GM23338 (cell line): ENCODE measurements around the gene NID1.

Experiments
- CREB1 ChIP-seq: fragments of 250-450 bp; sonication (Bioruptor Pico); IDR thresholded peaks from 2 replicates; pipeline ENCODE4 v1.5.0; 2020; ENCODE audit warnings: low read depth, mild to moderate bottlenecking, moderate library complexity
- EZH2 ChIP-seq: fragments of 200-600 bp; sonication (generic); IDR thresholded peaks from one replicate; pipeline ENCODE4 v1.8.0; 2017; ENCODE audit warnings: antibody characterized with exemption, mild to moderate bottlenecking, low read depth; ENCODE audit not compliant: unreplicated experiment
- TF ChIP-seq, protein P1 (sequence below), 2 experiments: fragments of 200-600 bp in 1 of 2; sonication (generic) in 1 of 2; conservative IDR thresholded peaks; 2 replicates each; pipeline versions ENCODE4 v1.5.1 to v1.6.1; 2016 to 2017; ENCODE audit warnings: antibody characterized with exemption in 2 of 2, low read depth in 2 of 2, mild to moderate bottlenecking in 2 of 2, moderate library complexity in 1 of 2
- TF ChIP-seq, protein P2 (sequence below): IDR thresholded peaks from 2 replicates; pipeline ENCODE4 v1.6.1; 2016; ENCODE audit warnings: antibody characterized with exemption
- TF ChIP-seq, protein P3 (sequence below): fragments of 250-450 bp; sonication (Bioruptor Pico); IDR thresholded peaks from 2 replicates; pipeline ENCODE4 v1.5.0; 2020; ENCODE audit warnings: mild to moderate bottlenecking, moderate library complexity

DNA sequence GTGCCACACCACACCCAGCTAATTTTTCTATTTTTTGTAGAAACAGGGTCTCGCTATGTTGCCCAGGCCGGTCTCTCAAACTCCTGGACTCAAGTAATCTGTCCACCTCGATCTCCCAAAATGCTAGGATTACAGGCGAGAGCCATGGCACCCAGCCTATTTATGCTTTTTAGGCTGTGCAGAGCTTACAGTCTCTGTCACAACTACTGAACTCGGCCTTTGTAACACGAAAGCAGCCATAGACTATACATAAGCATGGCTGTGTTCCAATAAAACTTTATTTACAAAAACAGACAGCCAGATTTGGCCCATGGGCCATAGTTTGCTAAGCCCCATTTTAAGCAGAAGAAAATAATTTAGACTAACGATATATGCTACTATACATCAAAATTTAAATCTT, 54.4 kb downstream of the NID1 start:
- TF ChIP-seq EZH2, result no peak
- TF ChIP-seq, protein P1, sequence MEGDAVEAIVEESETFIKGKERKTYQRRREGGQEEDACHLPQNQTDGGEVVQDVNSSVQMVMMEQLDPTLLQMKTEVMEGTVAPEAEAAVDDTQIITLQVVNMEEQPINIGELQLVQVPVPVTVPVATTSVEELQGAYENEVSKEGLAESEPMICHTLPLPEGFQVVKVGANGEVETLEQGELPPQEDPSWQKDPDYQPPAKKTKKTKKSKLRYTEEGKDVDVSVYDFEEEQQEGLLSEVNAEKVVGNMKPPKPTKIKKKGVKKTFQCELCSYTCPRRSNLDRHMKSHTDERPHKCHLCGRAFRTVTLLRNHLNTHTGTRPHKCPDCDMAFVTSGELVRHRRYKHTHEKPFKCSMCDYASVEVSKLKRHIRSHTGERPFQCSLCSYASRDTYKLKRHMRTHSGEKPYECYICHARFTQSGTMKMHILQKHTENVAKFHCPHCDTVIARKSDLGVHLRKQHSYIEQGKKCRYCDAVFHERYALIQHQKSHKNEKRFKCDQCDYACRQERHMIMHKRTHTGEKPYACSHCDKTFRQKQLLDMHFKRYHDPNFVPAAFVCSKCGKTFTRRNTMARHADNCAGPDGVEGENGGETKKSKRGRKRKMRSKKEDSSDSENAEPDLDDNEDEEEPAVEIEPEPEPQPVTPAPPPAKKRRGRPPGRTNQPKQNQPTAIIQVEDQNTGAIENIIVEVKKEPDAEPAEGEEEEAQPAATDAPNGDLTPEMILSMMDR (conservative IDR thresholded peaks at IDR 0.05; ENCODE audit: low read depth in 2 of 2), result no peak
- TF ChIP-seq, protein P2, sequence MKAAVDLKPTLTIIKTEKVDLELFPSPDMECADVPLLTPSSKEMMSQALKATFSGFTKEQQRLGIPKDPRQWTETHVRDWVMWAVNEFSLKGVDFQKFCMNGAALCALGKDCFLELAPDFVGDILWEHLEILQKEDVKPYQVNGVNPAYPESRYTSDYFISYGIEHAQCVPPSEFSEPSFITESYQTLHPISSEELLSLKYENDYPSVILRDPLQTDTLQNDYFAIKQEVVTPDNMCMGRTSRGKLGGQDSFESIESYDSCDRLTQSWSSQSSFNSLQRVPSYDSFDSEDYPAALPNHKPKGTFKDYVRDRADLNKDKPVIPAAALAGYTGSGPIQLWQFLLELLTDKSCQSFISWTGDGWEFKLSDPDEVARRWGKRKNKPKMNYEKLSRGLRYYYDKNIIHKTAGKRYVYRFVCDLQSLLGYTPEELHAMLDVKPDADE, result no peak
- TF ChIP-seq, protein P3, sequence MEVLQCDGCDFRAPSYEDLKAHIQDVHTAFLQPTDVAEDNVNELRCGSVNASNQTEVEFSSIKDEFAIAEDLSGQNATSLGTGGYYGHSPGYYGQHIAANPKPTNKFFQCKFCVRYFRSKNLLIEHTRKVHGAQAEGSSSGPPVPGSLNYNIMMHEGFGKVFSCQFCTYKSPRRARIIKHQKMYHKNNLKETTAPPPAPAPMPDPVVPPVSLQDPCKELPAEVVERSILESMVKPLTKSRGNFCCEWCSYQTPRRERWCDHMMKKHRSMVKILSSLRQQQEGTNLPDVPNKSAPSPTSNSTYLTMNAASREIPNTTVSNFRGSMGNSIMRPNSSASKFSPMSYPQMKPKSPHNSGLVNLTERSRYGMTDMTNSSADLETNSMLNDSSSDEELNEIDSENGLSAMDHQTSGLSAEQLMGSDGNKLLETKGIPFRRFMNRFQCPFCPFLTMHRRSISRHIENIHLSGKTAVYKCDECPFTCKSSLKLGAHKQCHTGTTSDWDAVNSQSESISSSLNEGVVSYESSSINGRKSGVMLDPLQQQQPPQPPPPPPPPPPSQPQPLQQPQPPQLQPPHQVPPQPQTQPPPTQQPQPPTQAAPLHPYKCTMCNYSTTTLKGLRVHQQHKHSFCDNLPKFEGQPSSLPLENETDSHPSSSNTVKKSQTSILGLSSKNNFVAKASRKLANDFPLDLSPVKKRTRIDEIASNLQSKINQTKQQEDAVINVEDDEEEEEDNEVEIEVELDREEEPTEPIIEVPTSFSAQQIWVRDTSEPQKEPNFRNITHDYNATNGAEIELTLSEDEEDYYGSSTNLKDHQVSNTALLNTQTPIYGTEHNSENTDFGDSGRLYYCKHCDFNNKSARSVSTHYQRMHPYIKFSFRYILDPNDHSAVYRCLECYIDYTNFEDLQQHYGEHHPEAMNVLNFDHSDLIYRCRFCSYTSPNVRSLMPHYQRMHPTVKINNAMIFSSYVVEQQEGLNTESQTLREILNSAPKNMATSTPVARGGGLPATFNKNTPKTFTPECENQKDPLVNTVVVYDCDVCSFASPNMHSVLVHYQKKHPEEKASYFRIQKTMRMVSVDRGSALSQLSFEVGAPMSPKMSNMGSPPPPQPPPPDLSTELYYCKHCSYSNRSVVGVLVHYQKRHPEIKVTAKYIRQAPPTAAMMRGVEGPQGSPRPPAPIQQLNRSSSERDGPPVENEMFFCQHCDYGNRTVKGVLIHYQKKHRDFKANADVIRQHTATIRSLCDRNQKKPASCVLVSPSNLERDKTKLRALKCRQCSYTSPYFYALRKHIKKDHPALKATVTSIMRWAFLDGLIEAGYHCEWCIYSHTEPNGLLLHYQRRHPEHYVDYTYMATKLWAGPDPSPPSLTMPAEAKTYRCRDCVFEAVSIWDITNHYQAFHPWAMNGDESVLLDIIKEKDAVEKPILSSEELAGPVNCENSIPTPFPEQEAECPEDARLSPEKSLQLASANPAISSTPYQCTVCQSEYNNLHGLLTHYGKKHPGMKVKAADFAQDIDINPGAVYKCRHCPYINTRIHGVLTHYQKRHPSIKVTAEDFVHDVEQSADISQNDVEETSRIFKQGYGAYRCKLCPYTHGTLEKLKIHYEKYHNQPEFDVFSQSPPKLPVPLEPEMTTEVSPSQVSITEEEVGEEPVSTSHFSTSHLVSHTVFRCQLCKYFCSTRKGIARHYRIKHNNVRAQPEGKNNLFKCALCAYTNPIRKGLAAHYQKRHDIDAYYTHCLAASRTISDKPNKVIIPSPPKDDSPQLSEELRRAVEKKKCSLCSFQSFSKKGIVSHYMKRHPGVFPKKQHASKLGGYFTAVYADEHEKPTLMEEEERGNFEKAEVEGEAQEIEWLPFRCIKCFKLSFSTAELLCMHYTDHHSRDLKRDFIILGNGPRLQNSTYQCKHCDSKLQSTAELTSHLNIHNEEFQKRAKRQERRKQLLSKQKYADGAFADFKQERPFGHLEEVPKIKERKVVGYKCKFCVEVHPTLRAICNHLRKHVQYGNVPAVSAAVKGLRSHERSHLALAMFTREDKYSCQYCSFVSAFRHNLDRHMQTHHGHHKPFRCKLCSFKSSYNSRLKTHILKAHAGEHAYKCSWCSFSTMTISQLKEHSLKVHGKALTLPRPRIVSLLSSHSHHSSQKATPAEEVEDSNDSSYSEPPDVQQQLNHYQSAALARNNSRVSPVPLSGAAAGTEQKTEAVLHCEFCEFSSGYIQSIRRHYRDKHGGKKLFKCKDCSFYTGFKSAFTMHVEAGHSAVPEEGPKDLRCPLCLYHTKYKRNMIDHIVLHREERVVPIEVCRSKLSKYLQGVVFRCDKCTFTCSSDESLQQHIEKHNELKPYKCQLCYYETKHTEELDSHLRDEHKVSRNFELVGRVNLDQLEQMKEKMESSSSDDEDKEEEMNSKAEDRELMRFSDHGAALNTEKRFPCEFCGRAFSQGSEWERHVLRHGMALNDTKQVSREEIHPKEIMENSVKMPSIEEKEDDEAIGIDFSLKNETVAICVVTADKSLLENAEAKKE (CRISPR knock-in tag), result no peak
- no peak for TF ChIP-seq CREB1 (CRISPR knock-in tag)
